ENCODE measurements around the gene SMCO1. TPM values are rescaled to one million over a fixed set of nuclear protein-coding genes. Genes with fewer than 3 reads are reported as not detected.

SMCO1 gene
- total and polyA plus RNA-seq, 2 of the 4 experiments (the other 2 are of a cell fraction), result not detected

DNA sequence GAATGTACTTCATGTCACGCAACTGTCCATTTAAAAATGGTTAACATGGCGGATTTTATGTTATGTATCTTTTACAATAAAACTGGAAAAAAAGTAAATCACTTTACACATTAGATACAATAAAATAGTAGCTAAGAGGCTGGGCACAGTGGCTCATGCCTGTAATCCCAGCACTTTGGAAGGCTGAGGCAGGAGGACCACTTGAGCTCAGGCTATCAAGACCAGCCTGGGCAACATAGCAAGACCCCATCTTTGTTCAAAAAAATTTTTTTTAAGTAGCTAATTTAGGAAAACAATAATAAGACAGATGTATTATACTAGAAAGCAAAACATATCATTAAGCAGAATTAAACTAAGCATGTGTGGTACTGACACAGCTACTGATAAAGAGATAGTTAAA lies 23.1 kb downstream of the SMCO1 start:
- ChIA-PET POLR2A (ENCODE audit: unreplicated experiment) (no interaction called here), CTCF (no interaction called here)
- Histone ChIP-seq H3K27ac (ENCODE audit: insufficient read depth, low read length) (no peak overlapping the region), H3K14ac (replicated peaks; ENCODE audit: low read depth, low read length) (no peak overlapping the region), H3K36me3 (ENCODE audit: control insufficient read depth, insufficient read depth, low read length) (peaks cover 7% of the 10 kb centered on the region), H3K4ac (ENCODE audit: low read depth, low read length) (no peak overlapping the region), H2AK5ac (ENCODE audit: low read depth, low read length) (no peak overlapping the region), H4K5ac (ENCODE audit: low read depth, low read length) (no peak overlapping the region), H3K9me3 (ENCODE audit: control insufficient read depth, insufficient read depth, low read length) (no peaks in the 10 kb centered on the region), H3K27me3 (ENCODE audit: control insufficient read depth, insufficient read depth, low read length) (no peaks in the 10 kb centered on the region), H2AK9ac (replicated peaks; ENCODE audit: low read depth, low read length, poor library complexity) (no peak overlapping the region), H3K9me1 (ENCODE audit: insufficient read depth, low read length) (peaks cover 3% of the 10 kb centered on the region; the same call in 1 of the 2 replicates), H2AFZ (replicated peaks; ENCODE audit: low read length, poor library complexity) (no peak overlapping the region), H3K79me1 (ENCODE audit: low read depth in 1 of 2, low read length in 2 of 2) (peaks cover 23 to 62% of the 10 kb centered on the region in 2 experiments), H4K91ac (ENCODE audit: insufficient read depth, low read depth, low read length) (no peak overlapping the region), H2BK120ac (ENCODE audit: low read depth, low read length) (no peak overlapping the region), H2BK5ac (ENCODE audit: low read depth, low read length, poor library complexity, severe bottlenecking) (no peak overlapping the region), H3K4me3 (ENCODE audit: insufficient read depth, low read depth, low read length) (no peak overlapping the region), H4K8ac (ENCODE audit: low read depth in 2 of 2, low read length in 2 of 2) (no peak overlapping the region), H3K4me2 (ENCODE audit: low read depth, low read length) (no peak overlapping the region), H2BK15ac (ENCODE audit: low read depth, low read length) (no peak overlapping the region), H3K23ac (ENCODE audit: low read depth, low read length) (no peak overlapping the region), H3K9ac (ENCODE audit: low read depth, low read length) (no peak overlapping the region), H4K20me1 (ENCODE audit: insufficient read depth, low read length) (peaks cover 40% of the 10 kb centered on the region), H3K4me1 (ENCODE audit: control insufficient read depth, insufficient read depth, low read length) (no peaks in the 10 kb centered on the region), H3K56ac (ENCODE audit: extremely low read depth, insufficient read depth, low read length) (no peak overlapping the region), H3K18ac (ENCODE audit: low read depth, low read length) (no peak overlapping the region), H2BK20ac (ENCODE audit: low read depth, low read length) (no peak overlapping the region)
- BruUV-seq (replicated peaks), result no TSS peak
- no peak for ATAC-seq (ENCODE audit: low read depth)
- intact Hi-C loops (cut with micrococcal nuclease) (loop anchor here (5.0 kb wide), 1 partner anchor 35 kb away; no protein-coding TSS in a partner anchor), in situ Hi-C loops (cut with MboI; ENCODE audit: low sequenced_read_pairs) (no loop called here), dilution Hi-C loops (cut with HindIII; ENCODE audit: low sequenced_read_pairs, unreplicated experiment) (no loop called here)
- no peak for DNase-seq
- TF ChIP-seq NFE2L2 (IDR thresholded peaks at IDR 0.05; ENCODE audit: low read depth, low read length), result no peak
- TF ChIP-seq MAFK (IDR thresholded peaks at IDR 0.05; ENCODE audit: low read depth, low read length), result no peak
- no peak for TF ChIP-seq FOS (IDR thresholded peaks at IDR 0.05; ENCODE audit: low read depth, low read length)
- no peak for TF ChIP-seq BHLHE40 (IDR thresholded peaks at IDR 0.05; ENCODE audit: low read depth, low read length)
- whole genome bisulfite sequencing, 2 experiments (ENCODE audit: extremely low coverage in 2 of 2, insufficient read length in 1 of 2), result no CpG with 5 or more reads among the region's 2 CpGs
